Embryonic facial prominence (tissue), 1 donor: ENCODE results near the gene MTRR.

Experiments
- DNase-seq: peaks from one replicate; pipeline ENCODE4 v3.0.0-alpha.2; 2016; ENCODE audit errors: extremely low spot score

Gene MTRR

GRCh38 chr5:7857361-7857760 lies 11.6 kb upstream of the MTRR start:
- no peak for DNase-seq

DNA sequence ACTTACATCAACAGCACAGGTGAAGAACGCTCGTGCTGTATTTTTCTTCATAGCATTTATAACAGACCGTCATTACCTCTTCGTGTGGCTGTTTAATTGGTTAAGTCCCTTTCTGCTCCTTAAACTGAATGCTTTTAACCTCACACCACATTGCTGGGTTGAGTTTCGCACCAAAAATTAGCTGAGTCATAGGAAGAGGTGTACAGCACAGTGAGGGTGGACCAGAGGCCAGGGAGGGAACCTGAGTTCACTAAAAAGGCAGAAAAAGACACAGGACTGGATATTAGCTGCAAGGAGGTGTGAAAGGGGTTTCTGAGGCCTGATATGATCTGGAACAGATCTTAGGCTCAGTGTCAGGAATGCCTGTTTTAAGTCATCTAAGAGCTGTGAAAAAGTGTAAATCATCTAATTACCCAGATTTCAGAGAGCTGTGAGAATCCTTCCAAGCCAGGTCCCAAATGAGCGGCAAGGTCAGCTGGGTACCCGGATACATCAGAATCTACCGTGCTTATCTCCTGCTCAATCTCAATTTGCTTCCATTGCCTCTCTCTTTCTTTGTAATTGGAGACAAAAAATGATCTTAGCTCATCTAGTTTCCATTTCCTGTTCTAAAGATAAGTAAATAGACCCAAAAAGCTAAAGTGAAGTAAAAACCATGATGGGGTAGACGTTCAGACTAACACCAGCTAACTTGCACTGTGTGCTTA lies 10.9 kb upstream of the MTRR start:
- DNase-seq = no peak

GRCh38 chr5:7866196-7866595 lies 2.8 kb upstream of the MTRR start:
- no peak for DNase-seq

DNA sequence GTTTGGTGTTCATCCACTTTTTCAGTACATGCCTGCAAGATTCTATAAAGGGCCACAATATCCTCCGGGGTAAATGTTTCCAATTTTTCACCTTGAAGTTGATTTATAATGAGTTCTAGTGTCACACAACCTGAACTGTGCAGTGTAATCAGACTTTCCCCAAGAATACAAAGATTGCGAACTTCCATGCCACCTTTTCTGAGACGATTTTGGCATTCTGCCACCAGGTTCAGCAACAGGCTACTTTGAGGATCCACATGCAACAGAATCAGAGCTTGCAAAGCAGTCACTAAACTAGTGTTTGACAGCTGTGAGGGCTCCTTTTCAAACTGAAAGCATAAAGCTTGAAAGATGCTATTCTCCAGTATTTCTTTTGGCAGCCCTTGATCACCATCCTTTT lies 1.7 kb upstream of the MTRR start:
- DNase-seq = no peak

- DNase-seq = no peak
These were observed 548 bp upstream of the MTRR start for GRCh38 chr5:7868427-7868772.

GRCh38 chr5:7869474-7870136 lies 657 bp downstream of the MTRR start:
- no peak for DNase-seq

GRCh38 chr5:7871653-7872052 lies 2.7 kb downstream of the MTRR start:
- DNase-seq = no peak

DNA sequence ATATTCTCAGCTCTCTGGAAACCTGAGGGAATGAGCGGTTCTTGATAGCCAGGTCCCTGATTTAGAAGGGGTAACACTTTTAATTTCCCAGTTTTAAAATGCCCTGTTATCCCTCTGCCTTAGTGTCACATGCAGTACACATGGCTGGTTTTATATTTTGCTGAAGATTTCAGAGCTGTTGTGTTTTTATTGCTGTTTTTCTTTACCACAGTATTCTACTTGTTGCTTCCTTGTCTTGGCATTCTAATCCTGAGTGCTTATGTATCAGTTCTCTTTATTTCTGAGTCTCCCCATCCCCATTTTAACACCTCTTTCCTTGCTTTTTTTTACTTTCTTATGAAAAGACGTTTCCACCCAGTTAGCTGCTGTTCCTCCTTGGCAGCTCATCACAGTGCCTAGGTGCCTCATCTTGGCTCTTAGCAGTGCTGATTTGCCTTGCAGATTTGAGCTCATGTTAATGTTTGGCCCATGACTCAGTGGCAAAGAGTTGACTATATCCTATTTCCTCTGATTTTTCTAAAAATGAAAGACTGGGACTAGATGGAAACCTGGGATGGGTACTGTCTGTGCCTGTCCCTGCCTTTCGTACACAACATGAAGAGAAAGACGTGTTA lies 3.7 kb downstream of the MTRR start:
- DNase-seq = no peak

- no peak for DNase-seq
These were observed 4.3 kb downstream of the MTRR start for GRCh38 chr5:7873216-7873615.

DNA sequence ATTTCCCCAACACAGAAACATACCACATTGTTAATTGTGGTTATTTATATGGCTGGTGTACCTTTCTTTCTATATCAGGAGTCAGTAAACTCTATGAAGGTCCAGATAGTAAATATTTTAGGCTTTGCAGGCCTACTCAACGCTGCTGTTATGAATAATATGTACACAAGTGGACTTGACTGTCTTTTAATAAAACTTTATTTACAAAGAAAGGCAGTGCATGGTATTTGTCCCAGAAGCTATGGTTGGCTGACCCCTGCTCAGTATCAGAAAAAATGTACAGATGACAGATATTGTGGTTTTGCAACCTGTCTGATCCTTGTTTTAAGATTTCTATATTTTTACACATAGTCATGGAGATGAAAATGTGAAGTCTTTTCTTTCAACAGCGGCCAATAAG lies 5.7 kb downstream of the MTRR start:
- DNase-seq = no peak

DNA sequence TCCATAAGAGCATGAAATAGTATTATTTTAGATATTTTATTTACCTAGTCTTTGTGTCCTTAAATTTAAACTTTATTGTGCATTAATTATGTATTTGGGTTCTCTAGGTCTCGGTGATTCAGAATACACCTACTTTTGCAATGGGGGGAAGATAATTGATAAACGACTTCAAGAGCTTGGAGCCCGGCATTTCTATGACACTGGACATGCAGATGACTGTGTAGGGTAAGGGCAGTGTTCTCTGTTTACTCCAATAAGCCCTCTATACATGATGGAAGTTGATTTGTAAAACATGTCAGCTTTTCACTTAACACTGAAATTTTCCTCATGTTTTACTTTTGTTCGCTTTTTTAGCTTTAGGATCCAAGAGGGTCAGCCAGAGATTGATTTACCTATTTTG lies 6.2 kb downstream of the MTRR start:
- DNase-seq = no peak

DNA sequence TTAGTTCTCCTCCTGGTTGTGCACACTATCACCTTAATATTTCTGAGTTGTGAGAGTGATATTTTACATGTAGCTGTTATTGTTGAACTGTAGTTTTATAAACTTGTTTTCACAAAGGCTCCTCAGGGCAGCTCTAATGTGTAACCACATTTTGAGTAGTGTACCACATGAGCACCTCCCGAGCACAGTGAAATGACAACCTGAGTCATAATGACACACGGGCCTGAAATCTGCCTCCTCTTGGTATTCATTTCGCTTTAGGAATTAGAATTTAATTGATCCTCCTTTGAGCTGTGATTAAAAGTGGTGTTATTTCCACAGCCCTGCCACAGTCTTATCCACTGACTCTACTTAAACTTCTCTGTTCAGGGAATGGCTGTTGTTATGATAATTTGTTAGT lies 7.9 kb downstream of the MTRR start:
- no peak for DNase-seq

DNA sequence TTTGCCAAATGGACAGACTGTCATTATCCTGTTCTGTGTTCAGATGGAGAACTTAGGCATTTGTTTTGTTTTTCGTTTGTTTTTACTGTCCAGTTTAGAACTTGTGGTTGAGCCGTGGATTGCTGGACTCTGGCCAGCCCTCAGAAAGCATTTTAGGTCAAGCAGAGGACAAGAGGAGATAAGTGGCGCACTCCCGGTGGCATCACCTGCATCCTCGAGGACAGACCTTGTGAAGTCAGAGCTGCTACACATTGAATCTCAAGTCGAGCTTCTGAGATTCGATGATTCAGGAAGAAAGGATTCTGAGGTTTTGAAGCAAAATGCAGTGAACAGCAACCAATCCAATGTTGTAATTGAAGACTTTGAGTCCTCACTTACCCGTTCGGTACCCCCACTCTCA lies 8.9 kb downstream of the MTRR start:
- DNase-seq = no peak

GRCh38 chr5:7878381-7878873 lies 9.5 kb downstream of the MTRR start:
- DNase-seq = no peak

DNA sequence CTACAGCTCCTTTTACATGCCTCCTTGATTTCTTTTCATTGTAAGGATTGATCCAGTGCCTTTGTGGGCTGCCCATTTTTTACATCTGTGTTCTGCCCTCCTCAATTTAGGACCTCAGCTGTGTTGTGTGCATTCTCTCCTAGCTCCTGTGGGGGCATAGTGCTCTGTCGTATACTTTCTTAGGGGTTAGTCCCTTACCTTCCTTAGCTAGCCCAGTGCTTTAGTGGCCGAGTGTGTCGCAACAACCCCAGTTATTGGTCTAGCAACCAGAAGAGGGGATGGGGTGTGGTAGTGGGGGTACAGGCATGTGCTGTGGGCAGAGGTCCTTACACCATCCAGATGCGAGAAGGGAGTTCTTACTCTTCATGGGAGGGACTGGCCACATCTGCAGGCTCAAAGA lies 12.1 kb downstream of the MTRR start:
- no peak for DNase-seq

GRCh38 chr5:7881816-7882215 lies 12.9 kb downstream of the MTRR start:
- no peak for DNase-seq

- DNase-seq = no peak
These were observed 14.0 kb downstream of the MTRR start for GRCh38 chr5:7882926-7883325.

DNA sequence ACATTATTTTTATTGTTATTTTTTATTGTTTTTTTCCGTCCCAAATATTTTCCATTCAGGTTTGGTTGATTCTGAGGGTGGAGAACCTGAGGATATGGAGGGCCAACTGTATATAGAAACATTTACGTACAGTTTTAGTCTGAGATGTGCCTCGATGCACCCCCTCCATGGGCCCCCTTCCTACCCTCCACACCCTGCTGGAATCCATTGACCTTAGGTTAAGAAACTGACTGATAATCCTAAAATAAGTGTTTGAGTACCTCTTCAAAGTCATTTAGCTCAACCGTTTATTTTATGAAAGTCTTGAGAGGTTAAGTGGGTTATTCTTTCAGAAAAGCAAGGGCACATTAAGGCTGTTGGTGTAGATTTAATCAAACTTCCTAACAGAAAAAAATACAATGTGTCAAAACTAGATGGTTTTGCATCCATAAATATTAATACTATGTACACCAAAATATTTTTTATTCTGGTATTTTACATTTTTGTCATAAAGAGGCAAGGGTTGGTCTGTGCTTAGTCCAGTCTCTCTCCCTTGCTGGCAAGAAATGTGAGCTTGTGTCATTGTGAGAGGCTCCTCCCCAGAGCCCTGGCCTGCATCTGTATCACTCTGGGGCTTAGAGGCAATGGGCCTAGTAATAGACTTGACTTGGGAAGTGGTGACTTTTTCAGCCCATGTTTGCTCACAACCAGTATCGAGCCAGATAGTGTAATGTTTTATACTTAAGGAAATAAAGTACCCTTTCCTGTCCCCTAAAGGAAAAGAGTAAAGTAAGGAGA lies 15.7 kb downstream of the MTRR start:
- no peak for DNase-seq

GRCh38 chr5:7886849-7887475 lies 18.0 kb downstream of the MTRR start:
- DNase-seq = peak; percentile 54

DNA sequence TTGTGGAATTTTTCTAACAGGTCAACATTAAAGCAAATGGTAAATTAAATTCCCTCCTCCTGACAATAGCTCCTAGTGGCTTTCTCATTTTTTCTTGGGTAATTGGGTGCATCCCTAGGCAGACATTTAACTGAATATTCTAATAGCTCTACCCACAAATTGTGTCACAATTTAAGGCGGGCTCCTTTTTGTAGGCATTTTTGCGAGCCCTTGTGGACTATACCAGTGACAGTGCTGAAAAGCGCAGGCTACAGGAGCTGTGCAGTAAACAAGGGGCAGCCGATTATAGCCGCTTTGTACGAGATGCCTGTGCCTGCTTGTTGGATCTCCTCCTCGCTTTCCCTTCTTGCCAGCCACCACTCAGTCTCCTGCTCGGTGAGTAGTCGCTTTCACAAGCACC lies 20.0 kb downstream of the MTRR start:
- no peak for DNase-seq

GRCh38 chr5:7894439-7894838 lies 25.5 kb downstream of the MTRR start:
- no peak for DNase-seq

DNA sequence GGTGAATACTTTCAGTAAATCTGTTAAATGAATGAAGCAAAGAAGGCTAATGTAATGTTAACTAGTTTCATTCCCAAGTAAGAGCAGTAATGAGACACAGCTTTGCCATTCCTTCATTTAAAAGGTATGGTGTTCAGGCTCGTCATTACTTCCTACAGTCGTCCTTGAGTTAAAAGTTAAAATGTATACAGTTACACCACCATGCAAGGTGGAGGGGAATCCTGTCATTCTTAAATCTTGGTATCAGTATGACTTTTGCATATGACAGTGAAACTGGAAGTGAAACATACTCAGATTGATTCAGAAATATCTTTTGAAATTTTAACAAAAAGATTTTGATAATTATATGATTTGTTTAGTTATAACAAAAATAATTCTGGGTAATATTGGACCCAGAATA lies 25.9 kb downstream of the MTRR start:
- DNase-seq = no peak
